Measurements from ENCODE around the gene AK8. TPM values are rescaled to one million over a fixed set of nuclear protein-coding genes. Genes with fewer than 3 reads are reported as not detected.
A peak's percentile ranks its signal among the peaks of the same experiment; 100 is the strongest.

Gene AK8
- total RNA-seq, 1 donor from 2014 or later, result 0.25 TPM

DNA sequence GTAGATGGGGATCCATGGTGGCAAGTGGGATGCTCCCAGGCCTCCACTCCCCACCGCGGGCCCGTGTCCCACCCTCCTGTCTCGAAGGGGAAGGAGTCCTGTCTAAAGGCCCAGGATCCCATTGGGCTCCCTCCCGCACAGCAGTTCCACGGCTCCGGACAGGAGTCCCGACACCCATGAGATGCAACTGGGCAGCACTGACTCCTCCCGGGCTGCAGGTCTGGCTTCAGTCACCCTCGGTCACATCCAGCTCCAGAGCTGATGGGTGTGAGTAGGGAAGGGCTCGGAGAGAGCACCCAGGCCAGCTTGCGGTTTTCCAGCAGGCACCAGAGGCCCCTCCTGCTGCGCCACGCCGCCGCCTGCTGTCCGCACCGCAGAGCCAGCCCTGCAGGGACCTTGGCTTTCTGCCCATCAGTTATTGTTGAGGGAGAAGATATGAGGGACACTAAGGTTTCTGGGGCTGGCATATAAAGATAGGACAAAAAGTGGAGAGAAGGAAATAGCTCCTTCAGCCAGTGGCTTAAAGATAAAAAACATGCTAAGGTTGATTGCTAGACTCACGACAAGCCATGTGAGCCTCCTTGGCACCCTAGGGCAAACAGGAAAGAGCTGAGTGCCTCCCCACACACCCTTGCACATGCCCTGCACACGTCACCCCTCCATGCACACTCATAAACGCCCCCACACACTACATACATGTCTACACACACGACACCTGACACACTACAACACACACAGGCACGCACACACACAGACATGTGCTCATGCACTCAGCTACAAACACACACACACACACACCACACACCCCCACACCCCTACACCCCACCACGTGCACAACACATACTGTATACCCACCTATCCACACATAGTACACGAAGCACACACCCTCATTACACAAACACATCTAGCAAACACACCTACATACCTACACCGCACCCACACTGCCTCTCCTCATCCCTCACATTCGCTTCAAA, 79.0 kb downstream of the AK8 start:
- Histone ChIP-seq H3K4me1 (peaks cover 5% of the 10 kb centered on the region), H3K9me3 (no peaks in the 10 kb centered on the region), H3K4me3 (no peak overlapping the region), H3K27me3 (no peaks in the 10 kb centered on the region), H3K27ac (no peak overlapping the region), H3K36me3 (no peaks in the 10 kb centered on the region)
- intact Hi-C loops (cut with DNase I), result loop anchor here (5.0 kb wide), 1 partner anchor 292 kb away; no protein-coding TSS in a partner anchor
- peak; percentile 78 to 88 for DNase-seq (ENCODE audit: extremely low spot score in 2 of 2)
- no peak for TF ChIP-seq POLR2A (IDR thresholded peaks at IDR 0.05)
- no peak for TF ChIP-seq POLR2AphosphoS5 (IDR thresholded peaks at IDR 0.05; ENCODE audit: insufficient read depth in 1 of 2, low read depth in 1 of 2)
- TF ChIP-seq, protein P1, sequence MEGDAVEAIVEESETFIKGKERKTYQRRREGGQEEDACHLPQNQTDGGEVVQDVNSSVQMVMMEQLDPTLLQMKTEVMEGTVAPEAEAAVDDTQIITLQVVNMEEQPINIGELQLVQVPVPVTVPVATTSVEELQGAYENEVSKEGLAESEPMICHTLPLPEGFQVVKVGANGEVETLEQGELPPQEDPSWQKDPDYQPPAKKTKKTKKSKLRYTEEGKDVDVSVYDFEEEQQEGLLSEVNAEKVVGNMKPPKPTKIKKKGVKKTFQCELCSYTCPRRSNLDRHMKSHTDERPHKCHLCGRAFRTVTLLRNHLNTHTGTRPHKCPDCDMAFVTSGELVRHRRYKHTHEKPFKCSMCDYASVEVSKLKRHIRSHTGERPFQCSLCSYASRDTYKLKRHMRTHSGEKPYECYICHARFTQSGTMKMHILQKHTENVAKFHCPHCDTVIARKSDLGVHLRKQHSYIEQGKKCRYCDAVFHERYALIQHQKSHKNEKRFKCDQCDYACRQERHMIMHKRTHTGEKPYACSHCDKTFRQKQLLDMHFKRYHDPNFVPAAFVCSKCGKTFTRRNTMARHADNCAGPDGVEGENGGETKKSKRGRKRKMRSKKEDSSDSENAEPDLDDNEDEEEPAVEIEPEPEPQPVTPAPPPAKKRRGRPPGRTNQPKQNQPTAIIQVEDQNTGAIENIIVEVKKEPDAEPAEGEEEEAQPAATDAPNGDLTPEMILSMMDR (IDR thresholded peaks at IDR 0.05), result no peak

DNA sequence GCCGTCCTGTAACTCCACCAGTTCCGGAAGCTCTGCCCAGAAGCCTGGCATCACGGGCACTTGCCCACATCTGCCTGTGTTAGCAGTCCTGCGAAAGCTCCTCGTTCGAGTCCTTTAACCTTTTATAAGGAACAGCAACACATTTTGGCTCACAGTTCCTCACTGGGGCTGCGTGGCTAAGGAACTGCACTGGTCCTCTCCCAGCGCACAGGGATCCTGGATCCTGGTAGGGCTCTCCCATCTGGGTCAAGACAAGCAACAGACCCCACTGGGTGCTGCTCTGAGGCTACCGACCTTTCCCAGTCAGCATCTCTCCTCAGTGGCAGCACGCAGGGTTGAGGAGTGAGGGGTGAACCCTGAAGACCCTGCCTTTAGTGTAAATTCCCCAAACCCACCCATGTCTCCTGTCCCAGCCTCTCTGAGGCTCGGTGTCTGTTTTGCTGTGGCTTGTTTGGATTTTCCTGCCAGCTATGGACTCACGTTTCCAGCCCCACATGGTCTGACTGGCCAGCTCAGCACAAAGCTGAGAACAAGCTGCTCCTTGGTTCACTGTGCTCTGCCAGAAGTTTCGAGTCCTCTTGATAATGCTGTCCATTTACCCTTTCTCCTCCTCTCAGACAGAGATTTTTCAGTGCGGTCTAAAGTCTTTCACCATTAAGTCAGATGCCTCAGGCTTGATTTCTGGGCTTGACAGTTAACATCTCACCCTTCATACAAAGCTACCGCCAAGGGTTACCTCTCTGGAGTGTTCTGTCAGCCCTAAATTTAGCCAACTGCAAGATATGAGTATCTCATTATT, 80.0 kb downstream of the AK8 start:
- intact Hi-C loops (cut with DNase I), result loop anchor here (5.0 kb wide), 1 partner anchor 291 kb away; no protein-coding TSS in a partner anchor
- peaks cover 5% of the 10 kb centered on the region for H3K4me1 ChIP-seq
- H3K9me3 ChIP-seq, result no peaks in the 10 kb centered on the region
- DNase-seq (ENCODE audit: extremely low spot score in 2 of 2), result peak; percentile 67 to 74
- no peak overlapping the region for H3K27ac ChIP-seq
- H3K36me3 ChIP-seq, result no peaks in the 10 kb centered on the region
- H3K27me3 ChIP-seq, result no peaks in the 10 kb centered on the region
- H3K4me3 ChIP-seq, result no peak overlapping the region
- TF ChIP-seq, protein P1 (IDR thresholded peaks at IDR 0.05), result no peak
- TF ChIP-seq POLR2AphosphoS5 (IDR thresholded peaks at IDR 0.05; ENCODE audit: insufficient read depth in 1 of 2, low read depth in 1 of 2) (no peak), POLR2A (IDR thresholded peaks at IDR 0.05) (no peak)

DNA sequence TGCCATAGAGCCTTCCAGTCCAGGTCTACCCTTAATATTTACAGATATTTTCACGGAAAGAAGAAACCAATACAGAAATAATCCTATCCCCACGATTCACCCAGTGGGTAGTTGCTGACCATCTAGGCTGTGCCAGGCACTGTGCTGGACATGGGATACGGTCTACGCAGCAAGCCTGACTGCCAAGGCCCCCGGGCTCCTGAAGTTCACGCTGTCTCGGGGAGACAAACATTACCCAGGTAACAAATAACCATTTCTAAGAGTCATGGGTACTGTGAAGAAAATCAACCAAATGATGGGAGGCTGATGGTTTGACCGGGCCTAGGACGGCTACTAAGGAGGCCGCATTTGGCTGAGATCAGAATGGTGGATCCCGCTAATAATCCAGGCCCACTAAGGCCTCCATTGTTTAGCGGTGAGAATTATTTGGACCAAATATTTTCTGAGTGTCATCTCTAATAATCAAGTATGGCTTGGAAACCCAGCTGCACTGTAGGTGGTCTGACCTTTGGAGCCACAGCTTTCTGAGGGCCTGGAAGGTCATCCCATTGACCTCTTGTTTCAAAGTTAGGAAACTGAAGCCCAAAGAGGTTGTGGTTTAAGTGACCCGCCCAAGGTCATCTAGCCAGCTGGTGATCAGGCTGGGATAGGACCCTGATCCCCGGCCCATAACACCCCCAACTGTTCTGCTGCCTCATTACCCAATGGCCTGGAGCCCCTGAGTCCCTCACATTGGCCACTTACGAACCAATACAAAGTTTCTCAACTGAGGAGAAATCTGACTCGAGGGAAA, 82.4 kb downstream of the AK8 start:
- TF ChIP-seq POLR2AphosphoS5 (IDR thresholded peaks at IDR 0.05; ENCODE audit: insufficient read depth in 1 of 2, low read depth in 1 of 2) (no peak), POLR2A (IDR thresholded peaks at IDR 0.05) (no peak)
- TF ChIP-seq, protein P1 (IDR thresholded peaks at IDR 0.05), result no peak
- Histone ChIP-seq H3K27me3 (no peaks in the 10 kb centered on the region), H3K4me3 (no peak overlapping the region), H3K9me3 (no peaks in the 10 kb centered on the region), H3K36me3 (no peaks in the 10 kb centered on the region), H3K27ac (no peak overlapping the region), H3K4me1 (peaks cover 5% of the 10 kb centered on the region)
- intact Hi-C loops (cut with DNase I), result loop anchor here (5.0 kb wide), 1 partner anchor 288 kb away; no protein-coding TSS in a partner anchor
- DNase-seq (ENCODE audit: extremely low spot score in 2 of 2), result peak; percentile 52 to 85

DNA sequence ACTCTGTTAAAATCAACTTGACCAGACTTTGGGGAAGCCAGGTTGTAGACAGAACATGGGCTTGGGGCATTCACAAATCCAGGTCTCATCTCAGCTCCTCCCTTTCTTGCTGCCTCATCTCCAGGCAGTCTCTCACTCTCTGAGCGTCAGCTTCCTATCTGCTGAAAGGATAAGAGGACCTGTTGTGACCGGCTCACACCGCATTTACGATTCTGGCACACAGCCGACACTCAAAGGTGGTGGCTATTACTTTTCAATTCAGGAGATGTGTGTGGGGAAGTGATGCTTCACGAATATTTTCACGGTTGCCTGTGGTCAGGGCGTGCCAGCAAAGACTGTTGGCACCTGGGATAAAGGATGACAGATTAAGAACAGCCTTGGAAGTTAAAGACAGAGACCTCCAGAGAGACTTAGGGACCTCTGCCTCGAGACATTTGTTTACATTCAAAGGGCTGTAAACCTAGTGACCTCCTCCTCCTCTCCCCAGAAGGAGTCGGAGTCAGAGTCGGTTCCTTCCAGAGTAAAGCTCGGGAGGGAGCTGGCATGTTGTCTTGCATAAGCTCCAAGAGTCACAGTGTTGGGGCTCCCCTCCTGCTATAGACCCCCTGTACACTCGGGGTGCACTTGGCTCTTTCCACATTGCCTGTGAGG, 83.2 kb downstream of the AK8 start:
- DNase-seq (ENCODE audit: extremely low spot score in 2 of 2), result peak; percentile 72 to 84
- no peaks in the 10 kb centered on the region for H3K9me3 ChIP-seq
- intact Hi-C loops (cut with DNase I), result loop anchor here (5.0 kb wide), 1 partner anchor 288 kb away; no protein-coding TSS in a partner anchor
- H3K36me3 ChIP-seq, result no peaks in the 10 kb centered on the region
- H3K4me3 ChIP-seq, result no peak overlapping the region
- peaks cover 2% of the 10 kb centered on the region for H3K4me1 ChIP-seq
- H3K27ac ChIP-seq, result no peak overlapping the region
- no peaks in the 10 kb centered on the region for H3K27me3 ChIP-seq
- TF ChIP-seq POLR2AphosphoS5 (IDR thresholded peaks at IDR 0.05; ENCODE audit: insufficient read depth in 1 of 2, low read depth in 1 of 2) (no peak), POLR2A (IDR thresholded peaks at IDR 0.05) (no peak)
- TF ChIP-seq, protein P1 (IDR thresholded peaks at IDR 0.05), result no peak

All from vagina (tissue), 2 donors.